ENCODE data around the gene TXNRD1.
A peak's percentile ranks its signal among the peaks of the same experiment; 100 is the strongest.

Gene TXNRD1

GRCh38 chr12:104357421-104357952 is 141.9 kb downstream of the TXNRD1 start:
- H3K27ac Mint-ChIP-seq: no peak overlapping the region
- H3K9me3 Mint-ChIP-seq: peaks cover 10% of the 10 kb centered on the region
- H3K27me3 Mint-ChIP-seq (ENCODE audit: low read depth): no peaks in the 10 kb centered on the region
- H3K36me3 Mint-ChIP-seq (ENCODE audit: low read depth): peaks cover 12% of the 10 kb centered on the region
- H3K4me1 Mint-ChIP-seq: no peaks in the 10 kb centered on the region
- H3K4me3 Mint-ChIP-seq: no peak overlapping the region
- no peak for TF ChIP-seq CTCF (IDR thresholded peaks at IDR 0.05; ENCODE audit: unreplicated experiment in 3 of 3)

GRCh38 chr12:104358353-104359003 is 142.9 kb downstream of the TXNRD1 start:
- Mint-ChIP-seq H3K27me3 (ENCODE audit: low read depth) (no peaks in the 10 kb centered on the region), H3K27ac (no peak overlapping the region), H3K9me3 (peaks cover 10% of the 10 kb centered on the region), H3K4me3 (no peak overlapping the region), H3K4me1 (no peaks in the 10 kb centered on the region), H3K36me3 (ENCODE audit: low read depth) (peaks cover 8% of the 10 kb centered on the region)
- TF ChIP-seq CTCF (IDR thresholded peaks at IDR 0.05; ENCODE audit: unreplicated experiment in 3 of 3): peak; percentile 46 to 58 (median 52)

GRCh38 chr12:104359216-104359615 is 143.6 kb downstream of the TXNRD1 start:
- H3K9me3 Mint-ChIP-seq: peaks cover 10% of the 10 kb centered on the region
- peaks cover 5% of the 10 kb centered on the region for H3K36me3 Mint-ChIP-seq (ENCODE audit: low read depth)
- no peaks in the 10 kb centered on the region for H3K27me3 Mint-ChIP-seq (ENCODE audit: low read depth)
- TF ChIP-seq CTCF (IDR thresholded peaks at IDR 0.05; ENCODE audit: unreplicated experiment in 3 of 3): no peak
- H3K4me3 Mint-ChIP-seq: no peak overlapping the region
- no peaks in the 10 kb centered on the region for H3K4me1 Mint-ChIP-seq
- no peak overlapping the region for H3K27ac Mint-ChIP-seq

GRCh38 chr12:104360157-104360556 is 144.6 kb downstream of the TXNRD1 start:
- Mint-ChIP-seq H3K4me3 (no peak overlapping the region), H3K27me3 (ENCODE audit: low read depth) (no peaks in the 10 kb centered on the region), H3K4me1 (no peaks in the 10 kb centered on the region), H3K9me3 (peaks cover 10% of the 10 kb centered on the region), H3K36me3 (ENCODE audit: low read depth) (no peaks in the 10 kb centered on the region), H3K27ac (no peak overlapping the region)
- TF ChIP-seq CTCF (IDR thresholded peaks at IDR 0.05; ENCODE audit: unreplicated experiment in 3 of 3): no peak

- H3K27ac Mint-ChIP-seq: no peak overlapping the region
- H3K27me3 Mint-ChIP-seq (ENCODE audit: low read depth): no peaks in the 10 kb centered on the region
- H3K9me3 Mint-ChIP-seq: peaks cover 10% of the 10 kb centered on the region
- TF ChIP-seq CTCF (IDR thresholded peaks at IDR 0.05; ENCODE audit: unreplicated experiment in 3 of 3): no peak
- H3K4me3 Mint-ChIP-seq: no peak overlapping the region
- no peaks in the 10 kb centered on the region for H3K4me1 Mint-ChIP-seq
- no peaks in the 10 kb centered on the region for H3K36me3 Mint-ChIP-seq (ENCODE audit: low read depth)
These were observed 145.6 kb downstream of the TXNRD1 start for GRCh38 chr12:104360983-104361707.
